ENCODE data around the gene GRM5. TPM values are rescaled to one million over a fixed set of nuclear protein-coding genes. Genes with fewer than 3 reads are reported as not detected.
A peak's percentile ranks its signal among the peaks of the same experiment; 100 is the strongest.

GRM5 gene
- total RNA-seq, 1 experiment from 2014 or later = not detected

- CTCF ChIA-PET = interaction anchor here (0.5 to 1.7 kb wide), 6 partner anchors 11 to 1114 kb away, joined by 3 to 9 read pairs (median 4); no protein-coding TSS in a partner anchor
These were observed 510.6 kb downstream of the GRM5 start for GRCh38 chr11:88555018-88555828.

GRCh38 chr11:88553204-88553603, 512.6 kb downstream of the GRM5 start:
- peak overlapping the region; percentile 4; the same call in 1 of the 2 replicates for H2AFZ ChIP-seq (ENCODE audit: low read length)
- H3K27ac ChIP-seq (ENCODE audit: low read length) = peak overlapping the region; percentile 96
- no peaks in the 10 kb centered on the region for H3K9me2 ChIP-seq (replicated peaks; ENCODE audit: low read length)
- no peaks in the 10 kb centered on the region for H3K36me3 ChIP-seq (ENCODE audit: low read depth, low read length)
- BruUV-seq (replicated peaks) = no TSS peak
- ATAC-seq (no peak), DNase-seq (no peak)
- no peaks in the 10 kb centered on the region for H3K27me3 ChIP-seq (ENCODE audit: low read length)
- intact Hi-C loops (cut with micrococcal nuclease) = loop anchor here (10.0 kb wide), 1 partner anchor 1062 kb away; no protein-coding TSS in a partner anchor
- H3K9me3 ChIP-seq (ENCODE audit: low read length) = no peaks in the 10 kb centered on the region
- TF ChIP-seq EZH2phosphoT487 (IDR thresholded peaks at IDR 0.05; ENCODE audit: borderline replicate concordance, low read length) = no peak
- no peak for TF ChIP-seq EZH2 (IDR thresholded peaks at IDR 0.05; ENCODE audit: low read length, unreplicated experiment)
- no peak for TF ChIP-seq CTCF (conservative IDR thresholded peaks at IDR 0.05; ENCODE audit: low read depth, low read length)
- H3K4me1 ChIP-seq (ENCODE audit: insufficient read depth, low read length) = peaks cover 45% of the 10 kb centered on the region
- no peaks in the 10 kb centered on the region for H4K20me1 ChIP-seq (ENCODE audit: low read length)
- H3K4me3 ChIP-seq (ENCODE audit: low read length) = no peak overlapping the region
- H3K79me2 ChIP-seq (ENCODE audit: low read length) = no peaks in the 10 kb centered on the region
- ChIA-PET POLR2A (ENCODE audit: unreplicated experiment) (no interaction called here), CTCF (no interaction called here)
- peaks cover 15% of the 10 kb centered on the region for H3F3A ChIP-seq (ENCODE audit: low read length, unreplicated experiment)
- H3K4me2 ChIP-seq (ENCODE audit: low read length) = no peak overlapping the region
- H3K9ac ChIP-seq (ENCODE audit: low read length) = no peak overlapping the region

More at GRCh38 chr11:88555018-88555828, 510.6 kb downstream of the GRM5 start:
- peak overlapping the region; percentile 87 for H3K9ac ChIP-seq (ENCODE audit: low read length)
- POLR2A ChIA-PET (ENCODE audit: unreplicated experiment) = interaction anchor here (0.6 to 0.7 kb wide), 2 partner anchors 95 to 294 kb away, joined by 3 to 5 read pairs; no protein-coding TSS in a partner anchor
- DNase-seq (peak; percentile 100), ATAC-seq (peak; percentile 81)
- TSS peak; percentile 91 for BruUV-seq (replicated peaks)
- H3K27me3 ChIP-seq (ENCODE audit: low read length) = no peaks in the 10 kb centered on the region
- H3K4me2 ChIP-seq (ENCODE audit: low read length) = peak overlapping the region; percentile 75
- no peaks in the 10 kb centered on the region for H3K36me3 ChIP-seq (ENCODE audit: low read depth, low read length)
- peak overlapping the region; percentile 96 for H3K27ac ChIP-seq (ENCODE audit: low read length)
- H3K4me3 ChIP-seq (ENCODE audit: low read length) = peak overlapping the region; percentile 30
- peaks cover 48% of the 10 kb centered on the region for H3K4me1 ChIP-seq (ENCODE audit: insufficient read depth, low read length)
- peak overlapping the region; percentile 33 for H2AFZ ChIP-seq (ENCODE audit: low read length)
- H3K9me2 ChIP-seq (replicated peaks; ENCODE audit: low read length) = no peaks in the 10 kb centered on the region
- H4K20me1 ChIP-seq (ENCODE audit: low read length) = no peaks in the 10 kb centered on the region
- intact Hi-C loops (cut with micrococcal nuclease) = loop anchor here (1.0 to 10.0 kb wide), 7 partner anchors 63 to 1060 kb away; no protein-coding TSS in a partner anchor
- no peaks in the 10 kb centered on the region for H3K79me2 ChIP-seq (ENCODE audit: low read length)
- no peak for TF ChIP-seq EZH2phosphoT487 (IDR thresholded peaks at IDR 0.05; ENCODE audit: borderline replicate concordance, low read length)
- TF ChIP-seq EZH2 (IDR thresholded peaks at IDR 0.05; ENCODE audit: low read length, unreplicated experiment) = no peak
- no peak; the same call in 1 of the 2 replicates for TF ChIP-seq CTCF (conservative IDR thresholded peaks at IDR 0.05; ENCODE audit: low read depth, low read length)
- H3K9me3 ChIP-seq (ENCODE audit: low read length) = no peaks in the 10 kb centered on the region
- peaks cover 15% of the 10 kb centered on the region for H3F3A ChIP-seq (ENCODE audit: low read length, unreplicated experiment)

Measured in PC-3 (cell line).